K562 (cell line): ENCODE data around the gene IFI30. TPM values are rescaled to one million over a fixed set of nuclear protein-coding genes. Genes with fewer than 3 reads are reported as not detected.

Experiments
- ATAC-seq: fragments of 200-7000 bp; cut with Tn5 transposase; 3 replicates; pipeline ENCODE4 v1.9.1; 2020; ENCODE audit warnings: moderate library complexity
- BruUV-seq: library from RNA; stranded (reverse); fragments of 400-500 nt; replicated peaks from 2 replicates; lab custom pipeline; 2021; lab: Mats Ljungman, UMichigan
- CTCF ChIA-PET: fragments of 300-600 bp; formaldehyde crosslinking; extraction: SDS; loops from one replicate; lab custom pipeline; 2021; ENCODE audit warnings: low intra/inter-chr PET ratio; lab: Yijun Ruan, JAX
- POLR2A ChIA-PET: fragments of 300-600, 350-650 bp; sonication (Branson Sonifier 250); formaldehyde crosslinking; extraction: SDS; loops from one replicate; lab custom pipeline; 2021; ENCODE audit warnings: antibody characterized with exemption, inconsistent platforms; lab: Yijun Ruan, JAX
- DNase-seq, 4 experiments: peaks; one replicate each; pipeline versions ENCODE4 v3.0.0 to v3.0.0-alpha.2; 2011 to 2018; ENCODE audit warnings: low spot score in 3 of 4, mixed read lengths in 3 of 4; ENCODE audit errors: extremely low read depth in 1 of 4
- FAIRE-seq: peaks from 2 replicates; lab custom pipeline; 2011; peaks lifted over from hg19 to GRCh38; lab: Jason Lieb, UNC
- H2AFZ ChIP-seq: 2 replicates; pipeline ENCODE4 v1.6.0; 2011; ENCODE audit warnings: low read depth, low read length, control low read depth, inconsistent platforms
- H3K27ac ChIP-seq: fragments of 200-600 bp; 3 replicates; pipeline ENCODE4 v1.8.0; 2011; ENCODE audit warnings: low read depth, mild to moderate bottlenecking, control low read depth, inconsistent platforms, low read length, moderate library complexity, mixed read lengths; ENCODE audit errors: extremely low read depth
- H3K27me3 ChIP-seq, 2 experiments: fragments of 300-600 bp in 1 of 2; 2 replicates in 1 of 2; 3 replicates in 1 of 2; pipeline versions ENCODE4 v1.6.0 to v1.8.0; 2011; ENCODE audit warnings: inconsistent platforms in 2 of 2, low read length in 2 of 2, mild to moderate bottlenecking in 1 of 2, mixed read lengths in 1 of 2, moderate library complexity in 1 of 2; ENCODE audit not compliant: control insufficient read depth in 2 of 2, insufficient read depth in 2 of 2
- H3K36me3 ChIP-seq: fragments of 300-600 bp; 3 replicates; pipeline ENCODE4 v1.8.0; 2011; ENCODE audit warnings: mild to moderate bottlenecking, low read length, inconsistent platforms; ENCODE audit not compliant: control insufficient read depth, insufficient read depth
- H3K4me1 ChIP-seq, 2 experiments: fragments of 200-600 bp in 1 of 2; replicated peaks in 1 of 2; 2 replicates in 1 of 2; 3 replicates in 1 of 2; pipeline versions ENCODE4 v1.5.1 to v1.8.0; 2011; ENCODE audit warnings: inconsistent platforms in 2 of 2, low read length in 2 of 2, mild to moderate bottlenecking in 1 of 2, mixed read lengths in 1 of 2, moderate library complexity in 1 of 2; ENCODE audit not compliant: control insufficient read depth in 2 of 2, insufficient read depth in 2 of 2
- H3K4me2 ChIP-seq: 2 replicates; pipeline ENCODE4 v1.6.1; 2011; ENCODE audit warnings: low read length, control low read depth, inconsistent platforms, mixed read lengths; ENCODE audit not compliant: insufficient read depth
- H3K4me3 ChIP-seq: fragments of 200-600 bp; sonication (generic), shearing (Covaris generic); 2 replicates; pipeline ENCODE4 v1.5.1; 2016; ENCODE audit warnings: control low read depth, inconsistent platforms
- H3K79me2 ChIP-seq: fragments of 200-600 bp; 3 replicates; pipeline ENCODE4 v1.8.0; 2011; ENCODE audit warnings: low read length, inconsistent platforms; ENCODE audit not compliant: control insufficient read depth, insufficient read depth
- H3K9ac ChIP-seq, 2 experiments: 2 replicates each; pipeline versions ENCODE4 v1.6.0 to v1.6.1; 2011; ENCODE audit warnings: low read depth in 2 of 2, low read length in 2 of 2, control low read depth in 1 of 2, inconsistent platforms in 1 of 2, mild to moderate bottlenecking in 1 of 2, mixed read lengths in 1 of 2; ENCODE audit not compliant: insufficient read depth in 1 of 2
- H3K9me1 ChIP-seq: one replicate; pipeline ENCODE4 v1.6.0; 2011; ENCODE audit warnings: inconsistent platforms, mild to moderate bottlenecking, low read length, moderate library complexity; ENCODE audit not compliant: control insufficient read depth, insufficient read depth
- H3K9me3 ChIP-seq: replicated peaks from 2 replicates; pipeline ENCODE4 v1.5.1; 2011; ENCODE audit warnings: low read depth, low read length, inconsistent platforms; ENCODE audit not compliant: control insufficient read depth, insufficient read depth
- H4K20me1 ChIP-seq: replicated peaks from 2 replicates; pipeline ENCODE4 v1.6.1; 2011; ENCODE audit warnings: low read length, inconsistent platforms, mixed read lengths; ENCODE audit not compliant: control insufficient read depth, insufficient read depth
- ARID4B ChIP-seq: sonication (generic); formaldehyde crosslinking; IDR thresholded peaks from 2 replicates; pipeline ENCODE4 v1.8.0; 2022; ENCODE audit warnings: mild to moderate bottlenecking, missing genetic modification reagents
- ETV1 ChIP-seq: fragments of 450-650 bp; conservative IDR thresholded peaks from 2 replicates; pipeline ENCODE4 v1.6.1; 2016; ENCODE audit warnings: missing genetic modification characterization, control low read depth, low read depth, missing compliant biosample characterization
- FOXP1 ChIP-seq: sonication (generic); formaldehyde crosslinking; IDR thresholded peaks from 2 replicates; pipeline ENCODE4 v1.8.0; 2022; ENCODE audit warnings: mild to moderate bottlenecking, missing genetic modification reagents
- GABPB1 ChIP-seq: sonication (generic); formaldehyde crosslinking; IDR thresholded peaks from 2 replicates; pipeline ENCODE4 v1.8.0; 2022; ENCODE audit warnings: mild to moderate bottlenecking, missing genetic modification reagents
- KLF10 ChIP-seq: fragments of 250-450 bp; sonication (Bioruptor Pico); IDR thresholded peaks from 2 replicates; pipeline ENCODE4 v1.6.1; 2021; ENCODE audit warnings: matching md5 sums
- KLF13 ChIP-seq: fragments of 450-650 bp; IDR thresholded peaks from 2 replicates; pipeline ENCODE4 v1.6.1; 2016; ENCODE audit warnings: missing genetic modification characterization, low read depth, mild to moderate bottlenecking, missing compliant biosample characterization, moderate library complexity, borderline replicate concordance
- MAZ ChIP-seq, 2 experiments: fragments of 450-650 bp in 1 of 2; sonication (generic) in 1 of 2; formaldehyde crosslinking; IDR thresholded peaks in 1 of 2; conservative IDR thresholded peaks in 1 of 2; 2 replicates each; pipeline versions ENCODE4 v1.4.0 to v1.5.0; 2020; ENCODE audit warnings: mild to moderate bottlenecking in 1 of 2, missing genetic modification reagents in 1 of 2
- SMARCA5 ChIP-seq: fragments of 450-650 bp; IDR thresholded peaks from 2 replicates; pipeline ENCODE4 v1.6.1; 2016
- SMARCB1 ChIP-seq: IDR thresholded peaks from 2 replicates; pipeline ENCODE4 v1.6.1; 2011; ENCODE audit warnings: improper control_type of control experiment, low read depth; ENCODE audit not compliant: insufficient read length
- TEAD1 ChIP-seq, 2 experiments: fragments of 450-650 bp in 1 of 2; sonication (generic) in 1 of 2; formaldehyde crosslinking; IDR thresholded peaks; 2 replicates each; pipeline versions ENCODE4 v1.4.0 to v1.8.0; 2020 to 2022; ENCODE audit warnings: mild to moderate bottlenecking in 2 of 2, missing genetic modification reagents in 1 of 2
- ZKSCAN3 ChIP-seq: fragments of 250-450 bp; sonication (Bioruptor Pico); IDR thresholded peaks from 2 replicates; pipeline ENCODE4 v1.4.0; 2020
- ZNF143 ChIP-seq: sonication (generic); formaldehyde crosslinking; IDR thresholded peaks from 2 replicates; pipeline ENCODE4 v1.9.0; 2022; ENCODE audit warnings: mild to moderate bottlenecking, missing genetic modification reagents
- WGBS: fragments of 100-300 bp; shearing (Covaris generic); methylation state at CpG from one replicate; pipeline ENCODE4 v1.1.6; 2016; ENCODE audit warnings: low coverage, mixed read lengths; ENCODE audit not compliant: insufficient coverage; ENCODE audit errors: missing lambda C conversion rate; 5-methylcytosine and 5-hydroxymethylcytosine counted together
- in situ Hi-C: fragments of 300-500 bp; cut with MboI; formaldehyde crosslinking; loops from 4 replicates; pipeline ENCODE4 v1.15.0; 2018; ENCODE audit warnings: inconsistent platforms, mixed read lengths
- intact Hi-C: fragments of 100-400 bp; cut with micrococcal nuclease; formaldehyde crosslinking; loops from 2 replicates; pipeline ENCODE4 v1.14.2; 2022
- polyA plus RNA-seq, 8 experiments: library from polyadenylated mRNA; depleted of rRNA in 4 of 8; stranded (reverse) in 5 of 8; unstranded in 3 of 8; fragments of >200 nt; fragmentation: Nextera tagmentation in 2 of 8; fragmentation: Illumina TruSeq in 1 of 8; extraction: Ambion mirVana in 2 of 8; extraction: Trizol in 1 of 8; gene quantifications; 2 replicates each; pipeline versions ENCODE4 v1.2.1 to v1.2.3, GENCODE V29; 2011 to 2014; ENCODE audit warnings: inconsistent platforms in 1 of 8, missing spikeins in 1 of 8
- total RNA-seq, 7 experiments: library from RNA; depleted of rRNA in 6 of 7; stranded (reverse); fragments of >200 nt in 6 of 7; fragmentation: Illumina TruSeq in 2 of 7; extraction: Trizol in 2 of 7; gene quantifications; 2 replicates each; pipeline versions ENCODE4 v1.2.1 to v1.2.3, GENCODE V29; 2011 to 2021; ENCODE audit warnings: low replicate concordance in 1 of 7

The IFI30 gene
- total and polyA plus RNA-seq, 9 of the 15 experiments (the other 6 are each of a cell fraction or from before 2014, with no cell fraction given) = 63.7 to 430 (median 109) TPM

- TF ChIP-seq KLF10 (CRISPR knock-in tag) = no peak
- no peak for TF ChIP-seq SMARCB1
- no peak for TF ChIP-seq SMARCA5
- TF ChIP-seq, all 486 proteins: peak for 76
Observed at GRCh38 chr19:18152817-18153555, 20.6 kb upstream of the IFI30 start, which contains the start of gene PIK3R2 (continued).

- Histone ChIP-seq H4K20me1 (peaks cover 19% of the 10 kb centered on the region), H3K36me3 (peaks cover 32% of the 10 kb centered on the region; the same call in 2 of the 3 replicates), H3K27ac (peak overlapping the region; percentile 89), H3K4me2 (peak overlapping the region; percentile 96), H3K9ac (peak overlapping the region; percentile 88 to 94), H3K27me3 (no peaks in the 10 kb centered on the region), H3K9me3 (no peaks in the 10 kb centered on the region), H2AFZ (peak overlapping the region; percentile 77), H3K79me2 (peaks cover 47% of the 10 kb centered on the region), H3K4me3 (peak overlapping the region; percentile 82), H3K9me1 (no peaks in the 10 kb centered on the region), H3K4me1 (peaks cover 35 to 72% of the 10 kb centered on the region in 2 experiments)
- DNase-seq (peak in 3 of 4 experiments; percentile 40 to 69 (median 68)), ATAC-seq (no peak), FAIRE-seq (no peak)
- intact Hi-C loops (loop anchor here (10.0 kb wide), 2 partner anchors 89 to 209 kb away; no protein-coding TSS in a partner anchor), in situ Hi-C loops (no loop called here)
- WGBS = under 1% methylated on average over 18 of the region's 38 CpGs
- BruUV-seq = TSS peak; percentile 38
- ChIA-PET POLR2A (interaction anchor here (1.1 to 1.3 kb wide), 2 partner anchors 12 to 16 kb away, joined by 3 to 5 read pairs; no protein-coding TSS in a partner anchor), CTCF (interaction anchor here (1.5 kb wide), 1 partner anchor 147 kb away, joined by 4 read pairs; no protein-coding TSS in a partner anchor)
- TF ChIP-seq ARID4B (CRISPR knock-in tag) = 0 out of 2 replicates have a peak, but pooled peaks have one; percentile 12
- 0 out of 4 replicates have a peak, but pooled peaks of 1 of the 2 experiments have one; percentile 8 for TF ChIP-seq TEAD1 (CRISPR knock-in tag; IDR thresholded peaks at IDR 0.05)
- TF ChIP-seq KLF13 (tag) = 0 out of 2 replicates have a peak, but pooled peaks have one; percentile 40
- TF ChIP-seq ETV1 (tag) = 0 out of 2 replicates have a peak, but pooled peaks have one; percentile 35
- peak; percentile 24; the same call in 1 of the 2 replicates for TF ChIP-seq FOXP1 (CRISPR knock-in tag)
- TF ChIP-seq MAZ (CRISPR knock-in tag; conservative IDR thresholded peaks at IDR 0.05 in 1 of 2, IDR thresholded peaks at IDR 0.05 in 1 of 2) = peak in 1 of 2 experiments; percentile 52; a peak in 2 of 4 replicates
- peak; percentile 36; the same call in 1 of the 2 replicates for TF ChIP-seq GABPB1
- no peak for TF ChIP-seq ZNF143 (CRISPR knock-in tag)
- TF ChIP-seq ZKSCAN3 = no peak
Observed at GRCh38 chr19:18153556-18154134, 20.0 kb upstream of the IFI30 start.
